NCI-H748 (cell line): Measurements from ENCODE around the gene CD200.
A peak's percentile ranks its signal among the peaks of the same experiment; 100 is the strongest.

Experiments used
- DNase-seq: peaks from one replicate; lab custom pipeline; 2025; ENCODE audit not compliant: unreplicated experiment; lab: John Stamatoyannopoulos, UW

CD200 gene

GRCh38 chr3:112333002-112333380 is at the start of gene CD200:
CD200 (plus strand) TSS chr3:112333156; CDS start chr3:112333213, 57 bp downstream.
- DNase-seq, result peak; percentile 84

- no peak for DNase-seq
Observed at GRCh38 chr3:112289011-112289410, 43.9 kb upstream of the CD200 start.

- peak; percentile 64 for DNase-seq
Observed at GRCh38 chr3:112293368-112294321, 39.3 kb upstream of the CD200 start, which contains the start of gene SLC9C1. SLC9C1 (minus strand) TSS chr3:112294216; CDS start chr3:112286791, 7,425 bp downstream.

GRCh38 chr3:112297714-112298113 is 35.2 kb upstream of the CD200 start:
- no peak for DNase-seq

GRCh38 chr3:112298781-112299180 is 34.2 kb upstream of the CD200 start:
- no peak for DNase-seq

- peak; percentile 1 for DNase-seq
Observed at GRCh38 chr3:112302150-112302830, 30.7 kb upstream of the CD200 start.

- DNase-seq, result no peak
Observed at GRCh38 chr3:112302881-112303763, 29.8 kb upstream of the CD200 start.

- DNase-seq, result no peak
Observed at GRCh38 chr3:112303764-112304325, 29.1 kb upstream of the CD200 start.

- no peak for DNase-seq
Observed at GRCh38 chr3:112304611-112305010, 28.3 kb upstream of the CD200 start.

- no peak for DNase-seq
Observed at GRCh38 chr3:112306825-112307224, 26.1 kb upstream of the CD200 start.

- no peak for DNase-seq
Observed at GRCh38 chr3:112307557-112307956, 25.4 kb upstream of the CD200 start.

- peak; percentile 57 for DNase-seq
Observed at GRCh38 chr3:112308151-112308911, 24.6 kb upstream of the CD200 start.

- DNase-seq, result no peak
Observed at GRCh38 chr3:112314649-112315048, 18.3 kb upstream of the CD200 start.

- DNase-seq, result no peak
Observed at GRCh38 chr3:112315791-112316190, 17.2 kb upstream of the CD200 start.

GRCh38 chr3:112319516-112320276 is 13.3 kb upstream of the CD200 start:
- DNase-seq, result no peak

- DNase-seq, result no peak
Observed at GRCh38 chr3:112320691-112321090, 12.3 kb upstream of the CD200 start.

- DNase-seq, result peak; percentile 16
Observed at GRCh38 chr3:112321867-112322652, 10.9 kb upstream of the CD200 start.

- peak; percentile 73 for DNase-seq
Observed at GRCh38 chr3:112327371-112327951, 5.5 kb upstream of the CD200 start.
